ENCODE measurements around the gene GLDN.

- TF ChIP-seq CTCF (conservative IDR thresholded peaks at IDR 0.05) (no peak), ZFX (IDR thresholded peaks at IDR 0.05) (no peak)
Observed at GRCh38 chr15:51356147-51356546, 14.7 kb downstream of the GLDN start.
